Right lobe of liver (tissue), 6 donors: ENCODE measurements around the gene TRMT10C. TPM values are rescaled to one million over a fixed set of nuclear protein-coding genes. Genes with fewer than 3 reads are reported as not detected.
A peak's percentile ranks its signal among the peaks of the same experiment; 100 is the strongest.

Experiments
- ATAC-seq, 4 donors: fragments of 200-7000 bp; cut with Tn5 transposase; one replicate each; pipeline ENCODE4 v1.9.1; 2020; ENCODE audit warnings: mild to moderate bottlenecking in 4 of 4, moderate library complexity in 4 of 4
- DNase-seq, 3 donors: peaks; one replicate each; pipeline ENCODE4 v3.0.0-alpha.2; 2020
- H3K27ac ChIP-seq, 3 donors: fragments of 200-600 bp; one replicate each; pipeline ENCODE4 v1.8.0; 2022
- H3K27me3 ChIP-seq, 2 donors: fragments of 200-600 bp; one replicate each; pipeline ENCODE4 v1.8.0; 2022
- H3K36me3 ChIP-seq, 4 donors: fragments of 200-600 bp; sonication (generic) in 1 of 4; one replicate each; pipeline versions ENCODE4 v1.5.1 to v1.8.0; 2017 to 2022; ENCODE audit warnings: control low read depth in 1 of 4
- H3K4me1 ChIP-seq, 4 donors: fragments of 200-600 bp; sonication (generic) in 1 of 4; one replicate each; pipeline versions ENCODE4 v1.5.1 to v1.8.0; 2017 to 2022; ENCODE audit warnings: control low read depth in 1 of 4
- H3K4me3 ChIP-seq, 3 donors: fragments of 200-600 bp; one replicate each; pipeline ENCODE4 v1.8.0; 2022
- H3K9me3 ChIP-seq, 4 donors: fragments of 200-600 bp; sonication (generic) in 1 of 4; one replicate each; pipeline versions ENCODE4 v1.5.1 to v1.8.0; 2017 to 2022; ENCODE audit warnings: control low read depth in 1 of 4
- CTCF ChIP-seq, 4 donors: fragments of 200-600 bp in 3 of 4; fragments of 450-650 bp in 1 of 4; IDR thresholded peaks; one replicate each; pipeline versions ENCODE4 v1.5.1 to v1.8.0; 2016 to 2022; ENCODE audit warnings: antibody characterized with exemption in 4 of 4, mild to moderate bottlenecking in 2 of 4
- POLR2A ChIP-seq: fragments of 450-650 bp; IDR thresholded peaks from one replicate; pipeline ENCODE4 v1.6.1; 2017; ENCODE audit warnings: antibody characterized with exemption, mild to moderate bottlenecking
- WGBS: methylation state at CpG from one replicate; pipeline ENCODE4 v1.1.6; 2018; ENCODE audit warnings: low coverage, low lambda C conversion rate; ENCODE audit not compliant: insufficient coverage; ENCODE audit errors: missing lambda C conversion rate; 5-methylcytosine and 5-hydroxymethylcytosine counted together
- intact Hi-C, 2 donors: fragments of 100-400 bp; cut with DNase I; formaldehyde crosslinking; loops; one replicate each; pipeline versions ENCODE4 v1.11.2 to v1.14.1; 2022
- total RNA-seq, 6 experiments: library from RNA; depleted of rRNA in 2 of 6; stranded (reverse); fragments of >200 nt in 2 of 6; fragmentation: NEBNext Ultra II Directional in 3 of 6; extraction: Animal tissue kit (Norgen Biotek cat#: 25700) in 3 of 6; gene quantifications; one replicate each; pipeline versions ENCODE4 v1.1.0 to v1.2.4, GENCODE V29; 2016 to 2023
- donor health status: DM: no; HTN: yes; CAD: no.
- donor health status: DM: no; HTN: no; CAD: no.
- donor health status: DM: no; HTN: no; CAD: no.
- donor health status: DM: no; HTN: yes; CAD: no.
- donor health status: DM: no; HTN: yes; CAD: no.

Gene TRMT10C
- total RNA-seq, 6 experiments from 2014 or later = 9.7 to 28.0 (median 13.3) TPM

- peaks cover 0 to 7% (median 1%) of the 10 kb centered on the region in 4 donors for H3K36me3 ChIP-seq
- TF ChIP-seq POLR2A (no peak), CTCF (IDR thresholded peaks at IDR 0.05) (no peak)
- ATAC-seq (peak; percentile 66 to 74 (median 71)), DNase-seq (peak; percentile 60 to 72 (median 65))
- H3K27me3 ChIP-seq = no peaks in the 10 kb centered on the region
- no peaks in the 10 kb centered on the region for H3K9me3 ChIP-seq
- intact Hi-C loops = no loop called here
- peaks cover 0 to 16% (median 2%) of the 10 kb centered on the region in 4 donors for H3K4me1 ChIP-seq
- WGBS = under 1% methylated on average over 31 of the region's 41 CpGs
- peak overlapping the region; percentile 90 to 95 (median 91) for H3K27ac ChIP-seq
- H3K4me3 ChIP-seq = peak overlapping the region; percentile 82 to 95 (median 91)
These were observed 12.9 kb downstream of the TRMT10C start for GRCh38 chr3:101574388-101575112.

DNA sequence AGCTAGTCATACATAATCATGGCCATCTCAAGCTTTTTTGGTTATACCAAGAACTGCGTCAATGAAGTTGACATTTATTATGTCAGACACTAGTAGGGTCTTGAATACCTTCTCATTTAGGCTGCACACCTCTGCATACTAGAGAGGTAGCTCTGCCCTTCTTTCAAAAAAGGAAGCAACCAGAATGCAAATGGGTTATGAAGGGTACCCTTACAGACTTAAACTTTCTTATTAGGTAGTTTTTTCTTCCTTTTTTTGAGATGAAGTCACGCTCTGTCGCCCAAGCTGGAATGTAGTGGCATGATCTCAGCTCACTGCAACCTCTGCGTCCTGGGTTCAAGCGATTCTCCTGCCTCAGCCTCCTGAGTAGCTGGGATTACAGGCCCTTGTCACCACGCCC lies 15.6 kb downstream of the TRMT10C start:
- Histone ChIP-seq H3K4me1 (peaks cover 0 to 16% (median 4%) of the 10 kb centered on the region in 4 donors), H3K36me3 (peaks cover 0 to 15% (median 1%) of the 10 kb centered on the region in 4 donors), H3K27ac (no peak overlapping the region), H3K9me3 (no peaks in the 10 kb centered on the region), H3K27me3 (no peaks in the 10 kb centered on the region), H3K4me3 (no peak overlapping the region)
- 86% methylated on average over 6 of the region's 6 CpGs for WGBS
- no peak for ATAC-seq
- intact Hi-C loops = no loop called here
- TF ChIP-seq CTCF (IDR thresholded peaks at IDR 0.05) (no peak), POLR2A (no peak)
- DNase-seq = no peak

GRCh38 chr3:101588616-101589015 lies 26.9 kb downstream of the TRMT10C start:
- H3K27ac ChIP-seq = no peak overlapping the region
- intact Hi-C loops = no loop called here
- H3K27me3 ChIP-seq = no peaks in the 10 kb centered on the region
- H3K4me1 ChIP-seq = no peaks in the 10 kb centered on the region
- peaks cover 0 to 42% (median 8%) of the 10 kb centered on the region in 4 donors for H3K36me3 ChIP-seq
- ATAC-seq (no peak), DNase-seq (no peak)
- H3K4me3 ChIP-seq = no peak overlapping the region
- no peak for TF ChIP-seq POLR2A
- TF ChIP-seq CTCF (IDR thresholded peaks at IDR 0.05) = no peak
- WGBS = 11% methylated on average over 1 of the region's 1 CpG
- H3K9me3 ChIP-seq = no peaks in the 10 kb centered on the region

- H3K27me3 ChIP-seq = no peaks in the 10 kb centered on the region
- peaks cover 0 to 39% (median 11%) of the 10 kb centered on the region in 4 donors for H3K36me3 ChIP-seq
- H3K4me1 ChIP-seq = no peaks in the 10 kb centered on the region
- H3K27ac ChIP-seq = no peak overlapping the region
- H3K9me3 ChIP-seq = no peaks in the 10 kb centered on the region
- TF ChIP-seq CTCF (IDR thresholded peaks at IDR 0.05) (no peak), POLR2A (no peak)
- intact Hi-C loops = no loop called here
- no peak overlapping the region for H3K4me3 ChIP-seq
- ATAC-seq = no peak
- 62% methylated on average over 3 of the region's 3 CpGs for WGBS
- DNase-seq = no peak
These were observed 29.4 kb downstream of the TRMT10C start for GRCh38 chr3:101591071-101591470.
